ENCODE results near the gene PI4KA.

- no peak for TF ChIP-seq EZH2 (IDR thresholded peaks at IDR 0.05; ENCODE audit: borderline replicate concordance, low read length)
- no peak for TF ChIP-seq CTCF (conservative IDR thresholded peaks at IDR 0.05 in 1 of 2, IDR thresholded peaks at IDR 0.05 in 1 of 2; ENCODE audit: extremely low read depth in 1 of 2, insufficient read depth in 1 of 2, low read depth in 1 of 2, low read length in 2 of 2)
These were observed 61.9 kb downstream of the PI4KA start for GRCh38 chr22:20796731-20797130.

Measured in mammary epithelial cell (primary cell).